SU-DHL-6 (cell line): ENCODE measurements around the gene CES4A.

ENCODE experiments used
- H2AFZ ChIP-seq: fragments of 200-600 bp; sonication (generic); 2 replicates; pipeline ENCODE4 v1.6.1; 2014; ENCODE audit warnings: low read depth, mild to moderate bottlenecking, moderate library complexity, mixed read lengths, antibody characterized with exemption, low read length; ENCODE audit not compliant: severe bottlenecking
- H3F3A ChIP-seq: fragments of 200-600 bp; shearing (Covaris generic); 2 replicates; pipeline ENCODE4 v1.6.0; 2016; ENCODE audit warnings: antibody characterized with exemption, mild to moderate bottlenecking; ENCODE audit not compliant: insufficient read depth
- H3K27ac ChIP-seq: fragments of 200-600 bp; sonication (generic); 2 replicates; pipeline ENCODE4 v1.5.1; 2016; ENCODE audit warnings: low read depth, mild to moderate bottlenecking, low read length, moderate library complexity, mixed read lengths
- H3K27me3 ChIP-seq: fragments of 200-600 bp; sonication (generic), shearing (Covaris generic); 2 replicates; pipeline ENCODE4 v1.6.0; 2014; ENCODE audit warnings: mild to moderate bottlenecking, low read length
- H3K36me3 ChIP-seq: fragments of 200-600 bp; sonication (generic); 2 replicates; pipeline ENCODE4 v1.6.1; 2014; ENCODE audit warnings: mild to moderate bottlenecking, low read length, mixed read lengths
- H3K4me2 ChIP-seq: fragments of 300-600, 200-600 bp; shearing (Covaris generic), sonication (generic); 2 replicates; pipeline ENCODE4 v1.6.0; 2014; ENCODE audit warnings: low read length, low read depth, mild to moderate bottlenecking; ENCODE audit not compliant: poor library complexity, severe bottlenecking
- H3K4me3 ChIP-seq: fragments of 200-600 bp; sonication (generic); 2 replicates; pipeline ENCODE4 v1.5.1; 2014; ENCODE audit warnings: antibody characterized with exemption, low read length, mild to moderate bottlenecking, mixed read lengths; ENCODE audit not compliant: insufficient read depth, poor library complexity, severe bottlenecking
- H3K79me2 ChIP-seq: fragments of 200-600 bp; sonication (generic); 2 replicates; pipeline ENCODE4 v1.6.1; 2014; ENCODE audit warnings: mild to moderate bottlenecking, low read length, moderate library complexity; ENCODE audit not compliant: insufficient read depth
- H3K9ac ChIP-seq: fragments of 200-600 bp; sonication (generic); 2 replicates; pipeline ENCODE4 v1.7.0; 2014; ENCODE audit warnings: mild to moderate bottlenecking, low read length
- H3K9me2 ChIP-seq: fragments of 200-600 bp; sonication (generic); replicated peaks from 2 replicates; pipeline ENCODE4 v1.6.1; 2014; ENCODE audit warnings: low read length; ENCODE audit not compliant: insufficient read depth
- H3K9me3 ChIP-seq: fragments of 200-600 bp; sonication (generic); 2 replicates; pipeline ENCODE4 v1.6.1; 2014; ENCODE audit warnings: low read length, mixed read lengths; ENCODE audit not compliant: insufficient read depth
- H4K20me1 ChIP-seq: fragments of 200-600 bp; sonication (generic); 2 replicates; pipeline ENCODE4 v1.6.1; 2014; ENCODE audit warnings: low read depth, mild to moderate bottlenecking, antibody characterized with exemption, low read length, moderate library complexity, mixed read lengths
- EZH2phosphoT487 ChIP-seq: fragments of 200-600 bp; sonication (generic), shearing (Covaris generic); conservative IDR thresholded peaks from 2 replicates; pipeline ENCODE4 v1.6.1; 2018; ENCODE audit warnings: mild to moderate bottlenecking, antibody characterized with exemption, low read length, moderate library complexity, mixed read lengths
- TF ChIP-seq, protein P1 (sequence below): fragments of 200-600 bp; sonication (generic); IDR thresholded peaks from one replicate; pipeline ENCODE4 v1.5.1; 2017; ENCODE audit warnings: antibody characterized with exemption, mild to moderate bottlenecking, low read length, moderate library complexity; ENCODE audit not compliant: insufficient read depth, poor library complexity, severe bottlenecking

CES4A gene

GRCh38 chr16:67024384-67025209 lies 36.2 kb downstream of the CES4A start:
- no peaks in the 10 kb centered on the region for H3K9me3 ChIP-seq
- no peaks in the 10 kb centered on the region for H3K36me3 ChIP-seq
- H2AFZ ChIP-seq, result no peak overlapping the region
- no peak overlapping the region for H3K9ac ChIP-seq
- H3K4me3 ChIP-seq, result no peak overlapping the region
- no peak overlapping the region for H3K27ac ChIP-seq
- no peaks in the 10 kb centered on the region for H3K9me2 ChIP-seq
- H3K79me2 ChIP-seq, result peaks cover 5% of the 10 kb centered on the region
- H3K4me2 ChIP-seq, result no peak overlapping the region
- H3F3A ChIP-seq, result no peaks in the 10 kb centered on the region; the same call in 1 of the 2 replicates
- no peaks in the 10 kb centered on the region for H4K20me1 ChIP-seq
- TF ChIP-seq, protein P1, sequence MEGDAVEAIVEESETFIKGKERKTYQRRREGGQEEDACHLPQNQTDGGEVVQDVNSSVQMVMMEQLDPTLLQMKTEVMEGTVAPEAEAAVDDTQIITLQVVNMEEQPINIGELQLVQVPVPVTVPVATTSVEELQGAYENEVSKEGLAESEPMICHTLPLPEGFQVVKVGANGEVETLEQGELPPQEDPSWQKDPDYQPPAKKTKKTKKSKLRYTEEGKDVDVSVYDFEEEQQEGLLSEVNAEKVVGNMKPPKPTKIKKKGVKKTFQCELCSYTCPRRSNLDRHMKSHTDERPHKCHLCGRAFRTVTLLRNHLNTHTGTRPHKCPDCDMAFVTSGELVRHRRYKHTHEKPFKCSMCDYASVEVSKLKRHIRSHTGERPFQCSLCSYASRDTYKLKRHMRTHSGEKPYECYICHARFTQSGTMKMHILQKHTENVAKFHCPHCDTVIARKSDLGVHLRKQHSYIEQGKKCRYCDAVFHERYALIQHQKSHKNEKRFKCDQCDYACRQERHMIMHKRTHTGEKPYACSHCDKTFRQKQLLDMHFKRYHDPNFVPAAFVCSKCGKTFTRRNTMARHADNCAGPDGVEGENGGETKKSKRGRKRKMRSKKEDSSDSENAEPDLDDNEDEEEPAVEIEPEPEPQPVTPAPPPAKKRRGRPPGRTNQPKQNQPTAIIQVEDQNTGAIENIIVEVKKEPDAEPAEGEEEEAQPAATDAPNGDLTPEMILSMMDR, result no peak
- no peak for TF ChIP-seq EZH2phosphoT487
- H3K27me3 ChIP-seq, result no peaks in the 10 kb centered on the region

GRCh38 chr16:67025210-67025550 lies 36.8 kb downstream of the CES4A start:
- Histone ChIP-seq H4K20me1 (no peaks in the 10 kb centered on the region), H3K9me3 (no peaks in the 10 kb centered on the region), H3K4me3 (no peak overlapping the region), H3K79me2 (peaks cover 11% of the 10 kb centered on the region), H3K27ac (no peak overlapping the region), H3K9ac (no peak overlapping the region), H3K4me2 (no peak overlapping the region), H3F3A (no peaks in the 10 kb centered on the region; the same call in 1 of the 2 replicates), H2AFZ (no peak overlapping the region), H3K36me3 (no peaks in the 10 kb centered on the region), H3K9me2 (no peaks in the 10 kb centered on the region), H3K27me3 (no peaks in the 10 kb centered on the region)
- TF ChIP-seq, protein P1, result no peak
- TF ChIP-seq EZH2phosphoT487, result no peak

DNA sequence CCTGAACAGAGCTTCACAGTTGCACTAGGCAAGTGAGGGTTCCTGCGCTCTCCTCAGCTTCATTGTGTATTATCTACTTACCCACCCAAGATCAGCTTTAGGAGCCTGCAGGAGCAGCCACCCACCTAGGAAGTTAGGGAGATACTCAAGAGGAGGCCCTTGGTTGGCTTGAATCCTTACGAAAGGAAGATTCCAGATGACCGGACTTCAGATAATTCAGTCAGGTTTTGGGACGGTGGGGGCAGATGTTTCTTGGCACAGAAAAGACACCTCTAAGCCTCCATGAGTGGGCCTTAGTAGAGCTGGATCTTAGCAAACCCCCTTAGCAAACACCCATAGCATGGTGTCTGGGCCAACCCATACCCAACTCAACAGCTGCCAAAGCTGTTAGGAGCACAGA lies 38.2 kb downstream of the CES4A start:
- H3K4me2 ChIP-seq, result no peak overlapping the region
- H3K27me3 ChIP-seq, result no peaks in the 10 kb centered on the region
- no peaks in the 10 kb centered on the region for H3K9me3 ChIP-seq
- H3K27ac ChIP-seq, result no peak overlapping the region
- no peak overlapping the region for H3K9ac ChIP-seq
- TF ChIP-seq, protein P1, result no peak
- no peak for TF ChIP-seq EZH2phosphoT487
- peaks cover 25% of the 10 kb centered on the region for H3K79me2 ChIP-seq
- no peaks in the 10 kb centered on the region for H4K20me1 ChIP-seq
- H3F3A ChIP-seq, result peaks cover 2% of the 10 kb centered on the region; the same call in 1 of the 2 replicates
- H2AFZ ChIP-seq, result no peak overlapping the region
- H3K36me3 ChIP-seq, result 0 out of 2 replicates have a peak, but pooled peaks cover 5% of the 10 kb centered on the region
- no peak overlapping the region for H3K4me3 ChIP-seq
- no peaks in the 10 kb centered on the region for H3K9me2 ChIP-seq
